Ovary (tissue), 3 donors: ENCODE measurements around the gene UBE4A.

Experiments used
- EP300 ChIP-seq: sonication (generic); formaldehyde crosslinking; IDR thresholded peaks from one replicate; pipeline ENCODE4 v1.6.1; 2017; ENCODE audit warnings: antibody characterized with exemption
- POLR2A ChIP-seq: fragments of 450-650 bp; IDR thresholded peaks from one replicate; pipeline ENCODE4 v1.6.1; 2017; ENCODE audit warnings: antibody characterized with exemption, mild to moderate bottlenecking, moderate library complexity
- TF ChIP-seq, protein P1 (sequence below), 3 donors: fragments of 450-650 bp in 2 of 3; fragments of 200-600 bp in 1 of 3; IDR thresholded peaks; one replicate each; pipeline versions ENCODE4 v1.5.1 to v1.8.0; 2016 to 2022; ENCODE audit warnings: antibody characterized with exemption in 3 of 3, mild to moderate bottlenecking in 1 of 3
- donor health status: DM: no; HTN: no; CAD: no.

- TF ChIP-seq, protein P1, sequence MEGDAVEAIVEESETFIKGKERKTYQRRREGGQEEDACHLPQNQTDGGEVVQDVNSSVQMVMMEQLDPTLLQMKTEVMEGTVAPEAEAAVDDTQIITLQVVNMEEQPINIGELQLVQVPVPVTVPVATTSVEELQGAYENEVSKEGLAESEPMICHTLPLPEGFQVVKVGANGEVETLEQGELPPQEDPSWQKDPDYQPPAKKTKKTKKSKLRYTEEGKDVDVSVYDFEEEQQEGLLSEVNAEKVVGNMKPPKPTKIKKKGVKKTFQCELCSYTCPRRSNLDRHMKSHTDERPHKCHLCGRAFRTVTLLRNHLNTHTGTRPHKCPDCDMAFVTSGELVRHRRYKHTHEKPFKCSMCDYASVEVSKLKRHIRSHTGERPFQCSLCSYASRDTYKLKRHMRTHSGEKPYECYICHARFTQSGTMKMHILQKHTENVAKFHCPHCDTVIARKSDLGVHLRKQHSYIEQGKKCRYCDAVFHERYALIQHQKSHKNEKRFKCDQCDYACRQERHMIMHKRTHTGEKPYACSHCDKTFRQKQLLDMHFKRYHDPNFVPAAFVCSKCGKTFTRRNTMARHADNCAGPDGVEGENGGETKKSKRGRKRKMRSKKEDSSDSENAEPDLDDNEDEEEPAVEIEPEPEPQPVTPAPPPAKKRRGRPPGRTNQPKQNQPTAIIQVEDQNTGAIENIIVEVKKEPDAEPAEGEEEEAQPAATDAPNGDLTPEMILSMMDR (IDR thresholded peaks at IDR 0.05) = no peak
- TF ChIP-seq POLR2A = no peak
- no peak for TF ChIP-seq EP300
These were observed 34.1 kb upstream of the UBE4A start for GRCh38 chr11:118325283-118325682.
